Gastroesophageal sphincter (tissue), 4 donors: ENCODE data around the gene CTAGE8. TPM values are rescaled to one million over a fixed set of nuclear protein-coding genes. Genes with fewer than 3 reads are reported as not detected.
A peak's percentile ranks its signal among the peaks of the same experiment; 100 is the strongest.
"Not testable (repeated sequence)": the region's sequence is repeated elsewhere in the genome, so short reads cannot be mapped to it uniquely, and the experiment has no call there.

Source experiments
- ATAC-seq: fragments of 150-250 bp; one replicate; pipeline ENCODE4 v1.9.1; 2016; ENCODE audit warnings: mild to moderate bottlenecking, moderate library complexity
- H3K27ac ChIP-seq, 4 donors: fragments of 200-600 bp; sonication (generic) in 3 of 4; 1 replicate in 3 of 4; 2 replicates in 1 of 4; pipeline ENCODE4 v1.5.1; 2016 to 2019
- H3K27me3 ChIP-seq: fragments of 200-600 bp; sonication (generic); one replicate; pipeline ENCODE4 v1.5.1; 2019
- H3K36me3 ChIP-seq, 2 donors: fragments of 200-600 bp; sonication (generic); one replicate each; pipeline ENCODE4 v1.5.1; 2019; ENCODE audit warnings: control low read depth in 1 of 2
- H3K4me1 ChIP-seq, 3 donors: fragments of 200-600 bp; sonication (generic); 1 replicate in 2 of 3; 2 replicates in 1 of 3; pipeline ENCODE4 v1.5.1; 2016 to 2019; ENCODE audit warnings: control low read depth in 2 of 3
- H3K4me3 ChIP-seq, 2 donors: fragments of 200-600 bp; sonication (generic); one replicate each; pipeline ENCODE4 v1.5.1; 2019; ENCODE audit warnings: mild to moderate bottlenecking in 1 of 2, moderate library complexity in 1 of 2
- H3K9me3 ChIP-seq, 3 donors: fragments of 200-600 bp; sonication (generic); one replicate each; pipeline ENCODE4 v1.5.1; 2017 to 2019; ENCODE audit warnings: control low read depth in 2 of 3
- WGBS, 2 donors: methylation state at CpG; one replicate each; pipeline ENCODE4 v1.1.5; 2018; ENCODE audit warnings: low coverage in 1 of 2; 5-methylcytosine and 5-hydroxymethylcytosine counted together
- total RNA-seq, 4 donors: library from RNA; depleted of rRNA; stranded (reverse); fragments of >200 nt; gene quantifications; one replicate each; pipeline ENCODE4 v1.1.0, GENCODE V29; 2016

The CTAGE8 gene
- total RNA-seq, 4 donors from 2014 or later, result 0.94 to 2.2 TPM; not detected in 2

DNA sequence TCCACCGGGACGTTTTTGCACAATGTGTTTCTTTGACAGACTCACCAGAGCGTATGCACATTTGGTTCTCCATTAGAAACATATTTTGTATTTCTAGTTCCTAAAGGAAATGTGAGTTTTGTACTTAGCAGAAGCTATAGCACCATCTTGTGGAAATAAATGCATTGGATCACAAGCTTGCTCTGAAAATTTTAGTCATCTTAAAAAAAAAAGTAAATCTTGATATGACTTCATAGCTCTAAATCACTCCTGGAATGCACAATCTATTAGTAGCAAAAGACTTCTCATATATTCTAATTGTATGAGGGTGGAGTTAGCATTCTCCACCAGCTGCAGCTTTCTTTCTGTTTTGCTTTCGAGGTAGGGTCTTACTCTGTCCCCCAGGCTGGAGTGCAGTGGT lies 49.9 kb downstream of the CTAGE8 start:
- no CpG with 5 or more reads among the region's 4 CpGs for WGBS, 2 donors
- H3K36me3 ChIP-seq, H3K27ac ChIP-seq, H3K4me1 ChIP-seq, ATAC-seq, H3K4me3 ChIP-seq, H3K9me3 ChIP-seq, H3K27me3 ChIP-seq: not testable (repeated sequence)

DNA sequence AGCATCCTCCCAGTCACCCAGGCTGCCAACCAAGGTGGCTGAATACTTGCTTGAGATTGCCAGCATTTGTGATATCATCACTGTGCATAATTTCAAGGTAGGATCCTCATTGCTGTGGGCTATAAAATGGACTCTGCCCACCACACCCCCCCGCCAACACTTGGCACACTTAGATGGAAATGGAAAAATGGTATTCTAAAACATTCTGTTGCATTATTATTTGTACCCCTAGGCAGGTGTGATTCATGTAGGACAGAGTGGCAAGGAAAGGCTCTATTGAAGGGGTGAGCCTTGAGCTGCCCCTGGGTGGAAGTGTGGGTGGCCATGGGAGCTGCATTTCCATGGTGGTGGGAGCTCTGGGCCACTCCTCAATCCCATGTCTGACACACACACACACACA lies 50.5 kb downstream of the CTAGE8 start:
- H3K4me3 ChIP-seq, H3K4me1 ChIP-seq, H3K36me3 ChIP-seq, ATAC-seq, H3K27me3 ChIP-seq, H3K9me3 ChIP-seq, H3K27ac ChIP-seq: not testable (repeated sequence)
- no CpG with 5 or more reads among the region's 1 CpG for WGBS, 2 donors

DNA sequence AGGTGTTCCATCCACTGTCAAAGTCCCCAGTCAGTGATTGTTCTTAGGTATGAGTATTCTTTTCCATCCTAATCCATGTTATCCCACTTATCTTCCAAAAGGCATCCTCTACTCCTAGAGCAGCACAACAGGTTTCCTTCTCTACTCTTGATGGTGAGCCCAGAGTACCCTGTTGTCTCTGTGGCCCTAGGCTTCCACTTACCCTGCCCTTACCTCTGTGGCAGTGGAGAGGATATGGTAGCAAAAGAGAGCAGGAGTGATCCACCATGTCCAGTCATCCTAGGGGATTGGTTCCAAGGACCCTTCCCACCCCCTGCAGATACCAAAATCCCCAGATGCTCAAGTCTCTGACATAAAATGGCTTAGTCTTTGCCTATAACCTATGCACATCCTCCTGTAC lies 51.9 kb downstream of the CTAGE8 start:
- H3K36me3 ChIP-seq, H3K27me3 ChIP-seq, H3K4me3 ChIP-seq, H3K27ac ChIP-seq, H3K4me1 ChIP-seq, H3K9me3 ChIP-seq: not testable (repeated sequence)
- peak; percentile 29 for ATAC-seq

Other genes with a start within 250 kb of the CTAGE8 start
- gene OR2A5, start 220.3 kb downstream of the CTAGE8 start, total RNA-seq, result not detected
- gene OR2A25, start 199.5 kb downstream of the CTAGE8 start, total RNA-seq, result not detected
- gene OR2A12, start 183.0 kb downstream of the CTAGE8 start, total RNA-seq, result not detected
- gene OR2A2, start 159.7 kb downstream of the CTAGE8 start, total RNA-seq, result not detected
- gene OR2A14, start 146.1 kb downstream of the CTAGE8 start, total RNA-seq, result not detected
- gene CTAGE4, start 85.8 kb downstream of the CTAGE8 start, total RNA-seq, result 1 to 10 TPM in 2 of 4 donors, under 1 TPM in 1, not detected in 1; 0.27 to 1.7 (median 1.1) TPM
- gene ARHGEF35, start 73.5 kb downstream of the CTAGE8 start, total RNA-seq, result 1 to 10 TPM in 3 of 4 donors, under 1 TPM in 1; 0.54 to 4.5 (median 2.3) TPM
- under 1 TPM in 2 of 4 donors, not detected in 2; 0.16 to 0.39 TPM for gene OR2A42, start 29.7 kb downstream of the CTAGE8 start, total RNA-seq
- gene OR2A7, start 4.5 kb downstream of the CTAGE8 start, total RNA-seq, result 1 to 10 TPM in 3 of 4 donors, under 1 TPM in 1; 0.47 to 1.9 (median 1.3) TPM
- gene OR2A1, start 43.1 kb upstream of the CTAGE8 start, total RNA-seq, result under 1 TPM in 2 of 4 donors, not detected in 2; 0.13 to 0.42 TPM
- gene ARHGEF5, start 86.1 kb upstream of the CTAGE8 start, total RNA-seq, result 10 to 100 TPM in 1 of 4 donors, 1 to 10 TPM in 3; 2.6 to 13.3 (median 5.2) TPM
- not detected for gene NOBOX, start 134.4 kb upstream of the CTAGE8 start, total RNA-seq